HEK293T (cell line): ENCODE results near the gene NAT16.

Experiments used
- CTCF ChIA-PET: fragments of 350-600 bp; formaldehyde crosslinking; extraction: SDS; loops from one replicate; lab custom pipeline; 2021; ENCODE audit warnings: antibody characterized with exemption, inconsistent platforms; lab: Yijun Ruan, JAX
- POLR2A ChIA-PET: fragments of 350-600 bp; formaldehyde crosslinking; extraction: SDS; loops from one replicate; lab custom pipeline; 2020; ENCODE audit warnings: antibody characterized with exemption, inconsistent platforms; lab: Yijun Ruan, JAX
- DNase-seq: peaks from one replicate; pipeline ENCODE4 v3.0.0; 2012; ENCODE audit warnings: mixed read lengths; ENCODE audit errors: extremely low spot score
- ARNT ChIP-seq: fragments of 450-650 bp; IDR thresholded peaks from 2 replicates; pipeline ENCODE4 v1.6.1; 2017; ENCODE audit warnings: mild to moderate bottlenecking
- BHLHE40 ChIP-seq: fragments of 450-650 bp; IDR thresholded peaks from 2 replicates; pipeline ENCODE4 v1.6.1; 2016; ENCODE audit warnings: mild to moderate bottlenecking, moderate library complexity, borderline replicate concordance
- CTBP1 ChIP-seq: fragments of 450-650 bp; IDR thresholded peaks from 2 replicates; pipeline ENCODE4 v1.6.1; 2016; ENCODE audit warnings: borderline replicate concordance
- ELF4 ChIP-seq: fragments of 450-650 bp; IDR thresholded peaks from 2 replicates; pipeline ENCODE4 v1.6.1; 2017; ENCODE audit warnings: antibody characterized with exemption
- FOXA1 ChIP-seq: fragments of 450-650 bp; IDR thresholded peaks from 2 replicates; pipeline ENCODE4 v1.6.1; 2016; ENCODE audit warnings: mild to moderate bottlenecking
- FOXK2 ChIP-seq: fragments of 450-650 bp; IDR thresholded peaks from 2 replicates; pipeline ENCODE4 v1.6.1; 2016; ENCODE audit warnings: mild to moderate bottlenecking
- FOXM1 ChIP-seq: fragments of 450-650 bp; IDR thresholded peaks from 2 replicates; pipeline ENCODE4 v1.6.1; 2017; ENCODE audit warnings: mild to moderate bottlenecking, borderline replicate concordance
- HDGF ChIP-seq: fragments of 450-650 bp; IDR thresholded peaks from 2 replicates; pipeline ENCODE4 v1.6.1; 2017; ENCODE audit warnings: antibody characterized with exemption, borderline replicate concordance
- L3MBTL2 ChIP-seq: fragments of 450-650 bp; conservative IDR thresholded peaks from 2 replicates; pipeline ENCODE4 v1.6.1; 2016; ENCODE audit warnings: mild to moderate bottlenecking
- LEF1 ChIP-seq: fragments of 450-650 bp; IDR thresholded peaks from 2 replicates; pipeline ENCODE4 v1.6.1; 2017; ENCODE audit warnings: mild to moderate bottlenecking, borderline replicate concordance
- NFRKB ChIP-seq: fragments of 450-650 bp; IDR thresholded peaks from 2 replicates; pipeline ENCODE4 v1.6.1; 2016; ENCODE audit warnings: mild to moderate bottlenecking, moderate library complexity
- SP1 ChIP-seq: fragments of 450-650 bp; IDR thresholded peaks from 2 replicates; pipeline ENCODE4 v1.6.1; 2017
- SUZ12 ChIP-seq: fragments of 450-650 bp; IDR thresholded peaks from 2 replicates; pipeline ENCODE4 v1.6.1; 2016; ENCODE audit warnings: mild to moderate bottlenecking
- TARDBP ChIP-seq: fragments of 450-650 bp; IDR thresholded peaks from 2 replicates; pipeline ENCODE4 v1.6.1; 2016
- ZNF384 ChIP-seq: fragments of 450-650 bp; IDR thresholded peaks from 2 replicates; pipeline ENCODE4 v1.6.1; 2016
- TF ChIP-seq, protein P1 (sequence below): fragments of 450-650 bp; IDR thresholded peaks from 2 replicates; pipeline ENCODE4 v1.6.1; 2016

The NAT16 gene

GRCh38 chr7:101179713-101180112, 380 bp downstream of the NAT16 start:
- ChIA-PET CTCF (no interaction called here), POLR2A (no interaction called here)
- no peak for TF ChIP-seq FOXK2
- TF ChIP-seq L3MBTL2: no peak
- no peak for TF ChIP-seq HDGF
- TF ChIP-seq NFRKB: no peak
- TF ChIP-seq ELF4: no peak
- TF ChIP-seq, protein P1, sequence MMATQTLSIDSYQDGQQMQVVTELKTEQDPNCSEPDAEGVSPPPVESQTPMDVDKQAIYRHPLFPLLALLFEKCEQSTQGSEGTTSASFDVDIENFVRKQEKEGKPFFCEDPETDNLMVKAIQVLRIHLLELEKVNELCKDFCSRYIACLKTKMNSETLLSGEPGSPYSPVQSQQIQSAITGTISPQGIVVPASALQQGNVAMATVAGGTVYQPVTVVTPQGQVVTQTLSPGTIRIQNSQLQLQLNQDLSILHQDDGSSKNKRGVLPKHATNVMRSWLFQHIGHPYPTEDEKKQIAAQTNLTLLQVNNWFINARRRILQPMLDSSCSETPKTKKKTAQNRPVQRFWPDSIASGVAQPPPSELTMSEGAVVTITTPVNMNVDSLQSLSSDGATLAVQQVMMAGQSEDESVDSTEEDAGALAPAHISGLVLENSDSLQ: no peak
- TF ChIP-seq TARDBP: no peak
- TF ChIP-seq ZNF384: no peak
- no peak for TF ChIP-seq BHLHE40
- no peak for TF ChIP-seq SUZ12
- TF ChIP-seq CTBP1: no peak
- no peak for TF ChIP-seq SP1
- TF ChIP-seq LEF1: no peak
- TF ChIP-seq FOXM1: no peak
- TF ChIP-seq FOXA1: no peak
- DNase-seq: no peak

- TF ChIP-seq ZNF384 (no peak), SP1 (no peak), TARDBP (no peak), FOXM1 (no peak), FOXA1 (no peak), LEF1 (no peak), CTBP1 (no peak), L3MBTL2 (no peak)
- TF ChIP-seq, protein P1: no peak
- CTCF ChIA-PET: interaction anchor here (0.7 kb wide), 1 partner anchor 65 kb away, joined by 3 read pairs; no protein-coding TSS in a partner anchor
- DNase-seq: no peak
- POLR2A ChIA-PET: no interaction called here
These were observed 976 bp downstream of the NAT16 start for GRCh38 chr7:101179117-101179516.

GRCh38 chr7:101177644-101178043, 2.4 kb downstream of the NAT16 start:
- no peak for DNase-seq
- POLR2A ChIA-PET: no interaction called here
- TF ChIP-seq TARDBP (no peak), ZNF384 (no peak), LEF1 (no peak), FOXM1 (no peak), ELF4 (no peak), SP1 (no peak), BHLHE40 (no peak), NFRKB (no peak), FOXK2 (no peak)
- TF ChIP-seq, protein P1: no peak
- CTCF ChIA-PET: interaction anchor here (1.3 kb wide), 1 partner anchor 15 kb away, joined by 4 read pairs; no protein-coding TSS in a partner anchor

- POLR2A ChIA-PET: no interaction called here
- no peak for TF ChIP-seq FOXK2
- no peak for TF ChIP-seq TARDBP
- TF ChIP-seq, protein P1: no peak
- no peak for TF ChIP-seq SUZ12
- no peak for TF ChIP-seq SP1
- no peak for TF ChIP-seq ARNT
- TF ChIP-seq L3MBTL2: no peak
- TF ChIP-seq ZNF384: no peak
- TF ChIP-seq HDGF: no peak
- no peak for TF ChIP-seq BHLHE40
- no peak for TF ChIP-seq NFRKB
- TF ChIP-seq FOXA1: no peak
- CTCF ChIA-PET: interaction anchor here (1.7 kb wide), 1 partner anchor 17 kb away, joined by 5 read pairs; no protein-coding TSS in a partner anchor
- no peak for DNase-seq
These were observed 4.4 kb downstream of the NAT16 start for GRCh38 chr7:101175664-101176063.

DNA sequence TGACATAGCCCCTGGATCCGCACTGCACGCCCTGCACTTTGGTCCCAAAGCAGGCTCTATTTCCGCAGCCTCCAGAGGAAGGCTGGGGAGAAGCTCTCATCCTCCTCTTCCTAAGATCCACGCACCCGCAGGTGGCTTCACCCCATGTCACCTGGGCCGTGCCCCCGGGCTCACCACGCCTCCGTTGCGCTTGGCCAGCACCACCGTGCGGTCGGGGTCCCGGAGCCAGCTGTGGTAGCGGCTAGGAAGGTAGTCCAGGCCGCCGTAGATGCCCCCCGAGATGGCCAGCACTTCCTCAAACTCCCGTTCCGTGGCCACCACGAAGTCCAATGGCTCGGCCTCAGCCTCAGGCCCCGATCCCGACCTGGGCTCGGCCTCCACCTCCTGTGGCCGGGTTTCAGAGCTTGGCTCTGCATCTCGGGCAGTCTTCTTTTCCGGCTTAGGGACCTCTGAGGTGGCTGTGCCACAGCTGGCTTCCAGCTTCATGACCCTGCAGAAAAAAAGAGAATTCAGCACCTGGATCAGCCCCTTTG, 5.7 kb downstream of the NAT16 start:
- no peak for TF ChIP-seq TARDBP
- DNase-seq: no peak
- ChIA-PET POLR2A (interaction anchor here (0.7 to 1.7 kb wide), 4 partner anchors 8 to 108 kb away, joined by 3 to 16 read pairs (median 4); partner anchors contain the start of genes PLOD3 and ZNHIT1), CTCF (interaction anchor here (1.1 to 2.0 kb wide), 4 partner anchors 16 to 108 kb away, joined by 3 to 15 read pairs (median 6); no protein-coding TSS in a partner anchor)

DNA sequence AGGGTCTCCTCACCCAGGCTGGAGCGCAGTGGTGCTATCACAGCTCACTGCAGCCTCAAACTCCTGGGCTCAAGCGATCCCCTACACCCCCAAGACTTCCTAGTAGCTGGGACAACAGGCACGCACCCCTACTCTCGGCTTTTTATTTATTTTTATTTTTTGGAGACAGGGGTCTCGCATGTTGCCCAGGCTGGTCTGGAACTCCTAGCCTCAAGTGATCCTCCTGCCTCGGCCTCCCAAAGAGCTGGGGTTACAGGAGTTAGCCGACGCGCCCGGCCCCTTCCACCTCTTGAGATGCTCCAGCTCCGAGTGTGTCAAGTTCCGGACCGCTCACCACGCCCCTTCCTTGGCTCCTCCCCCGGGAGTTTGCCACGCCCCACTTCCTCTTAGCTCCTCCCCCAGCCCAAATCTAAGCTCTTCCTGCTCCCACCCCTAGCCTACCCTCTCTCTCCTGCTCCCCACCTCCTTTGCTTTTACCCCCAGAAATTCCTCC, 6.3 kb downstream of the NAT16 start:
- POLR2A ChIA-PET: interaction anchor here (0.5 to 1.7 kb wide), 9 partner anchors 8 to 1162 kb away, joined by 3 to 16 read pairs (median 3); partner anchors contain the start of genes PLOD3, UFSP1, VGF and ZNHIT1

More for the DNA sequence above, 6.3 kb downstream of the NAT16 start:
- TF ChIP-seq SP1 (no peak), FOXA1 (no peak), TARDBP (no peak), ARNT (no peak), LEF1 (no peak)
- TF ChIP-seq, protein P1: no peak
- peak; percentile 86 for DNase-seq
- CTCF ChIA-PET: interaction anchor here (0.5 to 2.0 kb wide), 6 partner anchors 16 to 143 kb away, joined by 3 to 15 read pairs (median 4); no protein-coding TSS in a partner anchor
